ENCODE data around the gene ESRRG.

Gene ESRRG

GRCh38 chr1:216617081-216617875 is 106.0 kb downstream of the ESRRG start:
- no peaks in the 10 kb centered on the region for H3K9me2 ChIP-seq (ENCODE audit: low read depth, low read length)
- H3K79me2 ChIP-seq (ENCODE audit: insufficient read depth, low read length), result no peaks in the 10 kb centered on the region
- no peaks in the 10 kb centered on the region for H3K27me3 ChIP-seq (ENCODE audit: insufficient read depth, low read length)

GRCh38 chr1:216616425-216616824 is 106.8 kb downstream of the ESRRG start:
- no peaks in the 10 kb centered on the region for H3K79me2 ChIP-seq (ENCODE audit: insufficient read depth, low read length)
- H3K27ac ChIP-seq (ENCODE audit: low read depth, low read length, poor library complexity, severe bottlenecking), result no peak overlapping the region
- no peaks in the 10 kb centered on the region for H3K9me3 ChIP-seq (ENCODE audit: low read length)
- H3K36me3 ChIP-seq (ENCODE audit: insufficient read depth, low read length), result no peaks in the 10 kb centered on the region
- no peaks in the 10 kb centered on the region for H4K20me1 ChIP-seq (ENCODE audit: insufficient read depth, low read length)
- H2AFZ ChIP-seq (ENCODE audit: low read length), result no peak overlapping the region
- no peaks in the 10 kb centered on the region for H3K9me2 ChIP-seq (ENCODE audit: low read depth, low read length)
- H3K4me3 ChIP-seq (ENCODE audit: low read depth, low read length, poor library complexity, severe bottlenecking), result no peak overlapping the region
- H3K4me1 ChIP-seq (ENCODE audit: insufficient read depth, low read length, severe bottlenecking), result no peaks in the 10 kb centered on the region
- H3K27me3 ChIP-seq (ENCODE audit: insufficient read depth, low read length), result no peaks in the 10 kb centered on the region
- TF ChIP-seq CTCF (IDR thresholded peaks at IDR 0.05; ENCODE audit: low read length) (no peak), EZH2 (IDR thresholded peaks at IDR 0.05; ENCODE audit: borderline replicate concordance, low read length) (no peak)
- H3F3A ChIP-seq (ENCODE audit: insufficient read depth, low read length), result no peaks in the 10 kb centered on the region
- no peak overlapping the region for H3K4me2 ChIP-seq (ENCODE audit: low read length)
- H3K9ac ChIP-seq (ENCODE audit: low read length), result no peak overlapping the region

More at GRCh38 chr1:216617081-216617875, 106.0 kb downstream of the ESRRG start:
- Histone ChIP-seq H3K27ac (ENCODE audit: low read depth, low read length, poor library complexity, severe bottlenecking) (no peak overlapping the region), H2AFZ (ENCODE audit: low read length) (no peak overlapping the region), H3K9me3 (ENCODE audit: low read length) (no peaks in the 10 kb centered on the region), H3K36me3 (ENCODE audit: insufficient read depth, low read length) (no peaks in the 10 kb centered on the region), H3K9ac (ENCODE audit: low read length) (no peak overlapping the region), H3F3A (ENCODE audit: insufficient read depth, low read length) (no peaks in the 10 kb centered on the region), H3K4me1 (ENCODE audit: insufficient read depth, low read length, severe bottlenecking) (no peaks in the 10 kb centered on the region), H3K4me2 (ENCODE audit: low read length) (no peak overlapping the region), H3K4me3 (ENCODE audit: low read depth, low read length, poor library complexity, severe bottlenecking) (no peak overlapping the region), H4K20me1 (ENCODE audit: insufficient read depth, low read length) (no peaks in the 10 kb centered on the region)
- TF ChIP-seq EZH2 (IDR thresholded peaks at IDR 0.05; ENCODE audit: borderline replicate concordance, low read length), result no peak
- no peak for TF ChIP-seq CTCF (IDR thresholded peaks at IDR 0.05; ENCODE audit: low read length)

GRCh38 chr1:216614011-216614934 is 109.0 kb downstream of the ESRRG start:
- Histone ChIP-seq H3K4me3 (ENCODE audit: low read depth, low read length, poor library complexity, severe bottlenecking) (no peak overlapping the region), H2AFZ (ENCODE audit: low read length) (no peak overlapping the region), H3K36me3 (ENCODE audit: insufficient read depth, low read length) (no peaks in the 10 kb centered on the region), H3K27ac (ENCODE audit: low read depth, low read length, poor library complexity, severe bottlenecking) (no peak overlapping the region), H3F3A (ENCODE audit: insufficient read depth, low read length) (no peaks in the 10 kb centered on the region), H3K4me1 (ENCODE audit: insufficient read depth, low read length, severe bottlenecking) (no peaks in the 10 kb centered on the region), H3K9me3 (ENCODE audit: low read length) (no peaks in the 10 kb centered on the region), H3K9ac (ENCODE audit: low read length) (no peak overlapping the region), H3K79me2 (ENCODE audit: insufficient read depth, low read length) (no peaks in the 10 kb centered on the region), H3K9me2 (ENCODE audit: low read depth, low read length) (no peaks in the 10 kb centered on the region), H3K4me2 (ENCODE audit: low read length) (no peak overlapping the region), H4K20me1 (ENCODE audit: insufficient read depth, low read length) (no peaks in the 10 kb centered on the region), H3K27me3 (ENCODE audit: insufficient read depth, low read length) (no peaks in the 10 kb centered on the region)
- no peak for TF ChIP-seq EZH2 (IDR thresholded peaks at IDR 0.05; ENCODE audit: borderline replicate concordance, low read length)
- TF ChIP-seq CTCF (IDR thresholded peaks at IDR 0.05; ENCODE audit: low read length), result no peak

All from OCI-LY1 (cell line).